ENCODE results near the gene LSR.

Gene LSR

DNA sequence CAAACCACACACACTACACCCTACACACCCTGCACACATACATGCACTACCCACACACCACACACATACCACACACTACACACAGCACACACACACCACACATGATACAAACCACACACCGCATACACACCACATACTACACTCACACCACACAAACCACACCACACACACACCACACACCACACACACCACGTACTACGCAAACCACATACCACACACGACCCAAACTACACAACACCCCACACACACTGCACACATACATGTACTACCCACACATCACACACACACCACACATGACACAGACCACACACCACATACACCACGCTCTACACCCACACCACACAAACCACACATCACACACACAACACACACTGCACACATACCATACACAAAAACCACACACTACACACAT is 49.8 kb downstream of the LSR start:
- DNase-seq (ENCODE audit: low read depth in 2 of 2, low spot score in 1 of 2), result no peak

DNA sequence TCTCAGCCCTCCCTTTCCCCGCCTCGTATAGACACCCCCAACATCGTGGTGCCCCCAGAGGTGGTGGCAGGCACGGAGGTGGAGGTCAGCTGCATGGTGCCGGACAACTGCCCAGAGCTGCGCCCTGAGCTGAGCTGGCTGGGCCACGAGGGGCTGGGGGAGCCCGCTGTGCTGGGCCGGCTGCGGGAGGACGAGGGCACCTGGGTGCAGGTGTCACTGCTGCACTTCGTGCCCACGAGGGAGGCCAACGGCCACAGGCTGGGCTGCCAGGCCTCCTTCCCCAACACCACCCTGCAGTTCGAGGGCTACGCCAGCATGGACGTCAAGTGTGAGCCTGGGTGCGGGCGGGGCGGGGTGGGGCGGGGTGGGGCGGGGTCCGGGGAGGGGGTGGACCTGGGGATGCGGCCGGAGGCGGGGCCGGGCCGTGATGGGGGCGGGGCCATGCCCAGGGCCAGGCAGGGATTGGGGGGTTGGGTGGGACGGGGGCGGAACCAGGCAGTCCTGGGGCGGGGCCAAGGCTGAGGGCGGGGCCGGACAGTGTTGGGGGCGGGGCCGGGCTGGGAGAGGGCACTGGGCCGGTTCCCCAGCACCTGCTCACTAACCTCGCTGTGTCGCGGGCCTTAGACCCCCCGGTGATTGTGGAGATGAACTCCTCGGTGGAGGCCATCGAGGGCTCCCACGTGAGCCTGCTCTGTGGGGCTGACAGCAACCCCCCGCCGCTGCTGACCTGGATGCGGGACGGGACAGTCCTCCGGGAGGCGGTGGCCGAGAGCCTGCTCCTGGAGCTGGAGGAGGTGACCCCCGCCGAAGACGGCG is 50.9 kb downstream of the LSR start:
- no peak for DNase-seq (ENCODE audit: low read depth in 2 of 2, low spot score in 1 of 2)

DNA sequence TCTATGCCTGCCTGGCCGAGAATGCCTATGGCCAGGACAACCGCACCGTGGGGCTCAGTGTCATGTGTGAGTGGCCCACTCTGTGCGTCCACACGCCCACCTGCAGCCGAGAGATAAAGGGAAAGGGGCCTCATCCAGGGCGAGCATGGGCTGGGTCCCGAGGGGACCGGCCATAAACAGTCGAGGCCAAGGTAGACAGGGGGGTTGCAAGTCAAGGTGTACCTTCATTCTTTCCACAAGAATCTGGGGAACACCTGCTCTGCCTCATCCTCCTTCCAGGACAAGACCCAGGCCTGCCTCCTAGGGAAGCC is 51.5 kb downstream of the LSR start:
- no peak for DNase-seq (ENCODE audit: low read depth in 2 of 2, low spot score in 1 of 2)

DNA sequence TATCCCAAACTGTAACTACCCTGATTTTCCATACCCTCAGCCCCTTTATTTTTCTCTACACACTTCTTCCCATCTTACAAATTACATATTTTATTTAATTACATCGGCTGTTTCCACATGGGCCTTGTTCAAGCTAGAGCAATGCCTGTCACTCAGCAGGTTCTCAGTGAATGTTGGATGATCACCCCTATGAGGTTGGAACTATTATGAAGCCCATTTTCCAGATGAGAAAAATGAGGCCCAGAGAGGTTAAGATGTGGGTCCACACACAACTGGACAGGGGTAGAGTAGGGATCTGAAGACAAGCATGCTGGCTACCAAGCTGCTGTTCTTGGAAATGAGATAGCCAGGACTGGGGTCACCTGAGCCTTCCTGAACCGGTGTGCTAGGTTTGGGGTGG is 53.2 kb downstream of the LSR start:
- no peak for DNase-seq (ENCODE audit: low read depth in 2 of 2, low spot score in 1 of 2)

GRCh38 chr19:35302446-35302845 is 53.6 kb downstream of the LSR start:
- DNase-seq (ENCODE audit: low read depth in 2 of 2, low spot score in 1 of 2), result no peak

- no peak for DNase-seq (ENCODE audit: low read depth in 2 of 2, low spot score in 1 of 2)
These were observed 54.6 kb downstream of the LSR start for GRCh38 chr19:35303357-35303915.

DNA sequence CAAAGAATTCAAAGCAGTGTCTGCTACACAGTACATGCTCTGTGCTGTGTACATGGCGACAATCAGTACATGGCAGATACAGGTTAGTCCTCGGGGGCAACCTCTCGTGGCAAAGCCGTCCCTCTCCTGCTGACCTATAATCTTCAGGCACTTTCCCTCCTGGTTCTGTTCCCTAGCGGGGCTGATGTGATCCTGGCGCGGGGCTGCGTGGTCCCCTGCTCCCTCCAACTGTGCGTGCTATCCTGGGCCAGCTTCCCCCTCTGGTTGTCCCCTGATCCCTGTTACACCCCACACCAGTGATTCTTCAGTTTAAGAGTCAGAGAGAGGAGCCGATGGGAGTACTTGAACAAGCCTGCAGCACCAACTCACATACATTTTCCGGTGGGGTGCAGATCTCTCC is 55.2 kb downstream of the LSR start:
- DNase-seq (ENCODE audit: low read depth in 2 of 2, low spot score in 1 of 2), result no peak

DNA sequence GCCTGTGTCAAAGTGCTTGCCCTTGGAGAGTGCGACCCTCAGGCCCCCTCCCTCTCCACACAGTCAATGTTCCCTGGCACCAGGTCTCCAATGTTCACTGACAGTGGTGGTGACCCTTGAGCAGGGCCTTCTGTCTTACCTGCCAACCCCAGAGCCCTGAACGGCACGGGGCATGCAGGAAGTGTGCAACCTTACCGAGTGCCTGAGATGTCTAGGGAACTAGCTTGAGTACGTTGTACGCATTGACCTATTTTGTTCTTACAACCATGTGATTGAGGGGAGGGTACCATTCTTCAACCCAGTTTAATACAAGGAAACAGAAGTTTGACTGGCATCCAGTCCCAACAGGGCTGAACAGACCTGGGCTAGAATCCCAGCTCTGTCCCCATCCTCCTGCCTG is 56.4 kb downstream of the LSR start:
- DNase-seq (ENCODE audit: low read depth in 2 of 2, low spot score in 1 of 2), result no peak

DNA sequence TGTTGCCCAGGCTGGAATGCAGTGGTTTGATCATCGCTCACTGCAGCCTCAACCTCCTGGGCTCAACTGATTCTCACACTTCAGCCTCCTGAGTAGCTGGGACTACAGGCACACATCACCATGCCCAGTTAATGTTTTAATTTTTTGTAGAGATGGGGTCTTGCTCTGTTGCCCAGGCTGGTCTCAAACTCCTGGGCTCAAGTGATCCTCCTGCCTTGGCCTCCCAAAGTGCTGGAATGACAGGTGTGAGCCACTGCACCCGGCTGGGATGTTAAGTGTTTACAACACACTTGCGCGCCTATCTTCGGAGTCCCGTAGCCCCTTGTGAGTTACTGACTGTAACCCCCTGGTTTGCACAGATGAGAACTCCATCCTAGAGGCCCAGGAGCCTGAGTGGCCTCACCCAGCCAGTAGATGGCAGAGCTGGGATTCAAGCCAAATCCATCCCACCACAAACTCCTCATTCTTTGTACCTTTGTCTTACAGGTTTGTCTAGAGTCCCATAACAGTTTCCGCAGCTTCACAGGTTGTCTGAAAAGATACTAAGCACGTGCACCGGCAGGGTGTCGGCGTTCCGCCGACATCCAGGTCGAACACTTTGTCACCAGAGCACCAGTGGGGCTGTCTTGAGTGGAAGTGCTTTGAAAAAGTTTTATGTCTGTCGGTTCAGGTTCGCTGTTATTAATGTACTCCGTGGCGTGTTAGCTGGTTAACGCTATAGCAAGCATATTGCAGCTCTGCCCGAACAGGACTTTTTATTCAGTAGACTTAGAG is 57.9 kb downstream of the LSR start:
- DNase-seq (ENCODE audit: low read depth in 2 of 2, low spot score in 1 of 2), result no peak

DNA sequence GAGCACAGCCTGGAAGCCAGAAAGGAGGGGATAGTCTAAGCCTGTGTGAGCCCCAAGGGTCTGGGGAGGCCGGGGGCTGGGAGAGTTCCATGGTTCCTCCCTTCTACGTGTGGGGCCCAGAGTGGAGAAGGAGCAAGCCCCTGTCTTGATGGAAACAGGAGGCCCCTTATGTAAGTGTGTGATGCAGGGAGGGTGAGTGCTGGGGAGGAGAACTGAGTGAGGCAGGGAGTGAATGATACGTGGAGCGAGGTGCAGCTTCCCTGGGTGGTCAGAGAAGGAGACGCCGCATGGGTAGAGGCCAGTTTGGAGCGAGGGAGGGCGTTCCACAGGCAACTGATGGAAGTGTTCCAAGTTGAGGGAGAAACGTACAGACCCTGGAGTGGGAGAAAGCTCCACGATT is 59.1 kb downstream of the LSR start:
- DNase-seq (ENCODE audit: low read depth in 2 of 2, low spot score in 1 of 2), result no peak

DNA sequence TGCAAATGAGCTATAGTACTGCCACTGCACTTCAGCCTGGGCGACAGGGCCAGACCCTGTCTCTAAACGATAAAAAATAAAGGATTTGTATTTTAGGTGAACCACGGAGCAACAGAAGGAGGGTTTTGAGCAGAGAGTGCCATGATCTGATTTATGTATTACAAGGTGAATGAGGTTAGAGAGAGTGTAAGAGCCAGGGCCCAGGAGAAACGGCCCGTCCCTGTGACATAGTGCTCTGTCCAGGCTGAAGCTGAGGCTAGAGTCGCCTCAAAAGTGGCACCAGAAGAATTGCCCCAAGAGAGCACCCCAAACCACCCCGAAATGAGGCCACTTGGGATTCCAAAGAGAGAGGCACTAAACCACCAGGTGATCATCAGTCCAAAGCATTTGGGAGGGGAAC is 60.1 kb downstream of the LSR start:
- DNase-seq (ENCODE audit: low read depth in 2 of 2, low spot score in 1 of 2), result no peak

DNA sequence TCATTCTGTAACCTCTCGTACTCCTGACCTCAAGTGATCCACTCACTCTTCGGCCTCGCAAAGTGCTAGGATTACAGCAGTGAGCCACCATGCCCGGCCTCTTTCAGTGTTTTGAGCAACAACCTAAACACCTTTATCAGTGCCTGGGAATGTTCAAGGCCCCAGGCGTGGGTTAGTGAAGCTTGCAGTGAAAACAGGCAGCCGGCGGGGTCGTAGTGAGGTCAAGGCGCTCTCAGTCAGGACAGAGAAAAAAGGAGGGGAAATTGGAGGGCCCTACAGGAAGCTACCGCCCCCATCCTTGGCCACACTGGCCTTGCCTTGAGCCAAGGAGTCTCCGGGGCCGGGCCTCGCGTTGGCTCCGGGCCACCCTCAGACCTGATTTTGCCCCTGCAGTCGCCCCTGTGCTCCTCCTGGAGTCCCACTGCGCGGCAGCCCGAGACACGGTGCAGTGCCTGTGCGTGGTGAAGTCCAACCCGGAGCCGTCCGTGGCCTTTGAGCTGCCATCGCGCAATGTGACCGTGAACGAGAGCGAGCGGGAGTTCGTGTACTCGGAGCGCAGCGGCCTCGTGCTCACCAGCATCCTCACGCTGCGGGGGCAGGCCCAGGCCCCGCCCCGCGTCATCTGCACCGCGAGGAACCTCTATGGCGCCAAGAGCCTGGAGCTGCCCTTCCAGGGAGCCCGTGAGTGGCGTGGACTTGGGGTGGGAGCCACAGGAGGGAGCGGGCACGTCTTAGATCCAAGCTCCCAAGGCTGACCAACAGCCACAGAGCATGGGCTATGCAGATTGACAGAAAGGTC is 60.9 kb downstream of the LSR start:
- DNase-seq (ENCODE audit: low read depth in 2 of 2, low spot score in 1 of 2), result no peak

DNA sequence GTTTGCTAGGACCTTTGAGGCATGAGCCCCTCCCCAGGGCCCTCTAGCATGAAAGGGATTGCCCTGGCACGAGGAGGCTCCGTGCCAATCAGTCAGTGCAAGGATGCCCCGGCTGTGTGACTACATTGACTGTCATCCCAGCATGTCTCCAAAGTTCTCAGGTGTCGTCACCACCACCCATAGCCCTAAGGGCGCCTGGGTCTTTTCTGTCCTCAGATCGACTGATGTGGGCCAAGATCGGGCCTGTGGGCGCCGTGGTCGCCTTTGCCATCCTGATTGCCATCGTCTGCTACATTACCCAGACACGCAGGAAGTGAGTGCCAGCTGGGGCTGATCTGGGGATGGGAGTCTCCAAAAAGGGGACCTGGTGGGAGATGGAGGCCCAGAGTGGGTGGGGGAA is 61.5 kb downstream of the LSR start:
- DNase-seq (ENCODE audit: low read depth in 2 of 2, low spot score in 1 of 2), result no peak

DNA sequence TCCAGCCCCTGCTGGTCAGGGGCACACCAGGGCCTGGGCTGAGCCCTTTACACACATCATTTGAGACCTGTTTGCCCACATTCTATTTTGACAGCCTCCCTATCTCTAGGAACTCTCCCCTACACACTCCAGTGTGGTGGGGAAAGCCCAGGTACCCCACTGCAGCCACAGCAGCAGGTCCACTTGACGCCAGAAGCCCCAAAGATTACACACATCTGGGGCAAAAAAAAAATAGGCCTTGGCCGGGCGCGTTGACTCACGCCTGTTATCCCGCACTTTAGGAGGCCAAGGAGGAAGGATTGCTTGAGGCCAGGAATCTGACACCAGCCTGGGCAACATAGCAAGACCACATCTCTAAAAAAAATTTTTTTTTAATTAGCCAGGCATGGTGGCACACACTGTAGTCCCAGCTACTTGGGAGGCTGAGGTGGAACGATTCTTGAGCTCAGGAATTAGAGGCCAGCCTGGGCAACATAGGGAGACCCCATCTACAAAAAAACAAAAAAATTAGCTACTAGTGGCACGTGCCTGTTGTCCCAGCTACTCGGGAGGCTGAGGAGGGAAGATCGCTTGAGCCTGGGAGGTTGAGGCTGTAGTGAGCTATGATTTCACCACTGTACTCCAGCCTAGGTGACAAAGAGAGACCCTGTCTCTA is 62.1 kb downstream of the LSR start:
- DNase-seq (ENCODE audit: low read depth in 2 of 2, low spot score in 1 of 2), result no peak

DNA sequence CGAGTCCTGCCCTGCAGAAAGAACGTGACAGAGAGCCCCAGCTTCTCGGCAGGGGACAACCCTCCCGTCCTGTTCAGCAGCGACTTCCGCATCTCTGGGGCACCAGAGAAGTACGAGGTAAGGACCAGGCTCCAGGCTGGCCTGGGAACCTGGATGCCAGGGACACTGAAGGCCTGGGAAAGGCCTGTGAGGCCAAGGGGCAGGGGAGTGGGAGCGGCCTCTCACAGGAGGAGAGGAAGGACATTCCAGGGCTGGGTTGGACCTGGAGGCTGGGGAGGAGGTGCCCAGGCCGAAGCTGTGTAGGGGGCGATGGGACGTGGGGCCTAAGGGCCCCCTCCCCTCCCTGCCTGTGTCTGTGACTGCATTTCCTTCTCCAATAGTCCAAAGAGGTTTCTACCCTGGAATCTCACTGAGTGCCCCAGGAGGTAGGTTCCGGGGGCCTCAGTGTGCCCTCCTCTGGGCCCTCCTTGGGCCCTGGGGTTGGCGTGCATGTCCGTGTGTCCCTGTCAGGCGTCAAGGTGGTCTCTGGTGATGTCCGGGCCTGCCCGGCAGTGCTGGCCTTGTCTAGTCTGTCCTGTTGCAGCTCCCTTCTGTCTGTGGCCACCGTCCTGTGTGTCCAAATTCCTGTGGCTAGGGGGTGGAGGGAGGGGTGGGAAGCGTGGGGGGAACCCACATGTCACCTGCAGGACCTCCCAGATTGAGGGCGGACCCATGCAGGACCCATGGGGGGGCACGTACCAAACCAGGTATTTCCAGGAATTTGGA is 63.3 kb downstream of the LSR start:
- DNase-seq (ENCODE audit: low read depth in 2 of 2, low spot score in 1 of 2), result no peak

DNA sequence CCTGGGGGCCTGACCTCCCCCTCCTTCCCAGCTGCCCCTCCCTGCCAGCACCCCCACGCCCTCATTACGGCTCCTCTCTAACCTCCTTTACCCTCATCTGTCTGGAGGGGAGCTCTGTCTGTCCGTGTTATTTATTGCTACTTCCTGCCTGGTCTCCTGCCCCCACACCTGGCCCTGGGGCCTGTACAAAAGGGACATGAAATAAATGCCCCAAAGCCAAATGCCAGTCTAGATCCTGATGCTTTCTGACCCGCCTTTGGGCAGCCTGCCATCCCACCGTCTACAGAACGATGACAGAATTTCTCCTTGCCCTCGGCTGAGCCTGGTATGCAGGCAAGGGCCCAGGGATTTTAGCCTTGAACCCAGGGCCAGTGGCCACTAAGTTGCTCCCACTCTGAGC is 64.8 kb downstream of the LSR start:
- DNase-seq (ENCODE audit: low read depth in 2 of 2, low spot score in 1 of 2), result no peak

DNA sequence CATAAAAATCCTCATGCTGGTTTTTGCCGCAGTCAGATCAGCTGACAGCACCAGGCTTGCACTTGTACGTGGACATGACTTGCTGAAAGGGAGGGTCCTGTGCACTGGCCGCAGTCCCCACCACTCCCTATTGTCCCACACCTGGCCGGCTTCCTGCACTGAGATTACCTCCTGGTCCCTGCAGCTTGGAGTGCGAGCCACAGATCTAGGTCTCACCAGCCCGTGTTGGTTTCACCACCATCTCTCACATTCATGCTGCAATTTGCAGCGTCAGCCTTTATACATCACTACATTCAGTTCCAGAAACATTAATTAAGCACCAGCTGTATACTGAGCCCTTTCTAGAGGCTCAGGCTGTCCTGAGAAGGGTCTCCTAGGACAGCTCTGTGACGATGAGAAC is 65.2 kb downstream of the LSR start:
- DNase-seq (ENCODE audit: low read depth in 2 of 2, low spot score in 1 of 2), result no peak

GRCh38 chr19:35314858-35315470 is 66.2 kb downstream of the LSR start:
- DNase-seq (ENCODE audit: low read depth in 2 of 2, low spot score in 1 of 2), result no peak

GRCh38 chr19:35315883-35316282 is 67.1 kb downstream of the LSR start:
- DNase-seq (ENCODE audit: low read depth in 2 of 2, low spot score in 1 of 2), result no peak

GRCh38 chr19:35316560-35316959 is 67.8 kb downstream of the LSR start:
- DNase-seq (ENCODE audit: low read depth in 2 of 2, low spot score in 1 of 2), result no peak
